ENCODE data around the gene ZNF816.

DNA sequence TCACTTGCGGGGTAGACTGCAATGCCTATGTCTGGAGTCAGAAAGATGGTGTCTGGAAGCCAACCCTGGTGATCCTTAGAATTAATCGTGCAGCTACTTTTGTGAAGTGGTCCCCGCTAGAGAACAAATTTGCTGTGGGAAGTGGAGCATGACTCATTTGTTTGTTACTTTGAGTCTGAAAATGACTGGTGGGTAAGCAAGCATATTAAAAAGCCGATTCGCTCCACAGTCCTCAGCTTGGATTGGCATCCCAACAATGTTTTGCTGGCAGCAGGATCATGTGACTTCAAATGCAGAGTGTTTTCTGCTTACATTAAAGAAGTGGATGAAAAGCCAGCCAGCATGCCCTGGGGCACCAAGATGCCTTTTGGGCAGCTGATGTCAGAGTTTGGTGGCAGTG, 41.6 kb upstream of the ZNF816 start:
- TF ChIP-seq, protein P1, sequence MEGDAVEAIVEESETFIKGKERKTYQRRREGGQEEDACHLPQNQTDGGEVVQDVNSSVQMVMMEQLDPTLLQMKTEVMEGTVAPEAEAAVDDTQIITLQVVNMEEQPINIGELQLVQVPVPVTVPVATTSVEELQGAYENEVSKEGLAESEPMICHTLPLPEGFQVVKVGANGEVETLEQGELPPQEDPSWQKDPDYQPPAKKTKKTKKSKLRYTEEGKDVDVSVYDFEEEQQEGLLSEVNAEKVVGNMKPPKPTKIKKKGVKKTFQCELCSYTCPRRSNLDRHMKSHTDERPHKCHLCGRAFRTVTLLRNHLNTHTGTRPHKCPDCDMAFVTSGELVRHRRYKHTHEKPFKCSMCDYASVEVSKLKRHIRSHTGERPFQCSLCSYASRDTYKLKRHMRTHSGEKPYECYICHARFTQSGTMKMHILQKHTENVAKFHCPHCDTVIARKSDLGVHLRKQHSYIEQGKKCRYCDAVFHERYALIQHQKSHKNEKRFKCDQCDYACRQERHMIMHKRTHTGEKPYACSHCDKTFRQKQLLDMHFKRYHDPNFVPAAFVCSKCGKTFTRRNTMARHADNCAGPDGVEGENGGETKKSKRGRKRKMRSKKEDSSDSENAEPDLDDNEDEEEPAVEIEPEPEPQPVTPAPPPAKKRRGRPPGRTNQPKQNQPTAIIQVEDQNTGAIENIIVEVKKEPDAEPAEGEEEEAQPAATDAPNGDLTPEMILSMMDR (IDR thresholded peaks at IDR 0.05; ENCODE audit: insufficient read depth, low read length, poor library complexity, severe bottlenecking), result no peak
- TF ChIP-seq EZH2phosphoT487 (conservative IDR thresholded peaks at IDR 0.05; ENCODE audit: low read length), result no peak

Measured in SU-DHL-6 (cell line).